ENCODE data around the gene KRTAP6-3.

Gene KRTAP6-3

GRCh38 chr21:30642564-30642963 lies 50.3 kb downstream of the KRTAP6-3 start, which contains the start of gene KRTAP20-3:
TSS of gene KRTAP20-3 (plus strand) at chr21:30642864.
- no peak for TF ChIP-seq CTCF (IDR thresholded peaks at IDR 0.05; ENCODE audit: insufficient read depth, missing control alignments)
- DNase-seq (ENCODE audit: insufficient read length, low spot score) = no peak
- no peak for FAIRE-seq
